PC-9 (cell line): ENCODE measurements around the gene TBC1D28. TPM values are rescaled to one million over a fixed set of nuclear protein-coding genes. Genes with fewer than 3 reads are reported as not detected.
"Not testable (repeated sequence)": the region's sequence is repeated elsewhere in the genome, so short reads cannot be mapped to it uniquely, and the experiment has no call there.

Experiments
- BruUV-seq: library from RNA; stranded (reverse); fragments of 400-500 nt; replicated peaks from 2 replicates; lab custom pipeline; 2021; lab: Mats Ljungman, UMichigan
- CTCF ChIA-PET: fragments of 300-600 bp; sonication (Branson Sonifier 250); formaldehyde crosslinking; loops from one replicate; lab custom pipeline; 2022; ENCODE audit warnings: antibody characterized with exemption; lab: Charles Lee
- POLR2A ChIA-PET: fragments of 300-600 bp; sonication (Branson Sonifier 250); formaldehyde crosslinking; loops from one replicate; lab custom pipeline; 2022; ENCODE audit warnings: antibody characterized with exemption; ENCODE audit not compliant: unreplicated experiment; lab: Charles Lee
- DNase-seq, 2 experiments: peaks; one replicate each; pipeline versions ENCODE4 v3.0.0 to v3.0.0-alpha.2; 2015 to 2022; ENCODE audit warnings: mixed read lengths in 1 of 2
- H2AFZ ChIP-seq: fragments of 200-600 bp; sonication (generic); 2 replicates; pipeline ENCODE4 v1.8.1; 2017; ENCODE audit warnings: antibody characterized with exemption
- H3F3A ChIP-seq: fragments of 200-600 bp; sonication (generic); 2 replicates; pipeline ENCODE4 v1.8.1; 2017; ENCODE audit warnings: antibody characterized with exemption, mild to moderate bottlenecking, low read depth; ENCODE audit not compliant: insufficient read depth
- H3K27ac ChIP-seq: fragments of 200-600 bp; sonication (generic); 2 replicates; pipeline ENCODE4 v1.6.1; 2016; ENCODE audit warnings: mixed run types
- H3K27me3 ChIP-seq: fragments of 200-600 bp; sonication (generic); 2 replicates; pipeline ENCODE4 v1.6.1; 2016; ENCODE audit warnings: low read depth, mixed run types; ENCODE audit not compliant: insufficient read depth
- H3K36me3 ChIP-seq: fragments of 200-600 bp; sonication (generic); 2 replicates; pipeline ENCODE4 v1.6.1; 2016; ENCODE audit warnings: low read depth, mixed run types
- H3K4me1 ChIP-seq: fragments of 200-600 bp; sonication (generic); replicated peaks from 2 replicates; pipeline ENCODE4 v1.6.1; 2016; ENCODE audit warnings: mixed run types; ENCODE audit not compliant: insufficient read depth
- H3K4me2 ChIP-seq: fragments of 200-600 bp; sonication (generic); 2 replicates; pipeline ENCODE4 v1.6.1; 2017; ENCODE audit warnings: mixed run types
- H3K4me3 ChIP-seq: fragments of 200-600 bp; sonication (generic); 2 replicates; pipeline ENCODE4 v1.6.1; 2016; ENCODE audit warnings: mixed run types
- H3K79me2 ChIP-seq: fragments of 200-600 bp; sonication (generic); 2 replicates; pipeline ENCODE4 v1.6.1; 2017; ENCODE audit warnings: low read depth, mixed run types
- H3K9me2 ChIP-seq: fragments of 200-600 bp; sonication (generic); 2 replicates; pipeline ENCODE4 v1.8.1; 2017; ENCODE audit warnings: mild to moderate bottlenecking; ENCODE audit not compliant: insufficient read depth
- H3K9me3 ChIP-seq: fragments of 200-600 bp; sonication (generic); 2 replicates; pipeline ENCODE4 v1.8.1; 2016; ENCODE audit warnings: low read depth; ENCODE audit not compliant: insufficient read depth
- H4K20me1 ChIP-seq: fragments of 200-600 bp; sonication (generic); 2 replicates; pipeline ENCODE4 v1.8.1; 2017; ENCODE audit not compliant: insufficient read depth
- CTCF ChIP-seq: fragments of 200-600 bp; sonication (generic); conservative IDR thresholded peaks from 2 replicates; pipeline ENCODE4 v1.6.1; 2017; ENCODE audit warnings: mixed run types, antibody characterized with exemption, mild to moderate bottlenecking, moderate library complexity
- EZH2 ChIP-seq: fragments of 200-600 bp; sonication (generic); IDR thresholded peaks from 2 replicates; pipeline ENCODE4 v1.8.0; 2017; ENCODE audit warnings: antibody characterized with exemption, low read depth
- intact Hi-C: fragments of 100-400 bp; cut with micrococcal nuclease; formaldehyde crosslinking; loops from one replicate; pipeline ENCODE4 v1.10.0; 2022; ENCODE audit not compliant: unreplicated experiment
- total RNA-seq: library from RNA; stranded (reverse); gene quantifications from 2 replicates; pipeline ENCODE4 v1.2.3, GENCODE V29; 2021

Gene TBC1D28
- total RNA-seq, 1 experiment from 2014 or later, result not detected

GRCh38 chr17:18636237-18636636 is 8.0 kb downstream of the TBC1D28 start:
- POLR2A ChIA-PET, BruUV-seq, H3K27me3 ChIP-seq, H3K36me3 ChIP-seq, H3K79me2 ChIP-seq, H2AFZ ChIP-seq, H3K4me1 ChIP-seq, H4K20me1 ChIP-seq, H3K9me3 ChIP-seq, intact Hi-C loops, H3F3A ChIP-seq, H3K4me3 ChIP-seq, DNase-seq, CTCF ChIA-PET, H3K27ac ChIP-seq, H3K4me2 ChIP-seq, H3K9me2 ChIP-seq: not testable (repeated sequence)

- H3K4me2 ChIP-seq, H3K4me3 ChIP-seq, H3K9me2 ChIP-seq, POLR2A ChIA-PET, intact Hi-C loops, H3K36me3 ChIP-seq, H3K9me3 ChIP-seq, H4K20me1 ChIP-seq, H2AFZ ChIP-seq, H3K27ac ChIP-seq, BruUV-seq, CTCF ChIA-PET, H3K27me3 ChIP-seq, H3F3A ChIP-seq, DNase-seq, H3K79me2 ChIP-seq, H3K4me1 ChIP-seq: not testable (repeated sequence)
Measured at GRCh38 chr17:18635773-18636172, 8.4 kb downstream of the TBC1D28 start.

GRCh38 chr17:18634550-18635263 is 9.5 kb downstream of the TBC1D28 start:
- H2AFZ ChIP-seq, BruUV-seq, H3F3A ChIP-seq, H4K20me1 ChIP-seq, H3K9me3 ChIP-seq, H3K4me1 ChIP-seq, H3K27me3 ChIP-seq, H3K79me2 ChIP-seq, H3K9me2 ChIP-seq, H3K4me2 ChIP-seq, H3K4me3 ChIP-seq, POLR2A ChIA-PET, H3K27ac ChIP-seq, H3K36me3 ChIP-seq, CTCF ChIA-PET, DNase-seq, intact Hi-C loops: not testable (repeated sequence)

GRCh38 chr17:18626152-18626870 is 17.9 kb downstream of the TBC1D28 start:
- ChIA-PET POLR2A (no interaction called here), CTCF (interaction anchor here (0.6 to 1.0 kb wide), 2 partner anchors 57 to 284 kb away, joined by 3 to 4 read pairs; no protein-coding TSS in a partner anchor)
- H3K79me2 ChIP-seq, result no peaks in the 10 kb centered on the region
- intact Hi-C loops, result no loop called here
- H3K36me3 ChIP-seq, result no peaks in the 10 kb centered on the region
- H3F3A ChIP-seq, result no peaks in the 10 kb centered on the region
- H4K20me1 ChIP-seq, result no peaks in the 10 kb centered on the region
- 0 out of 2 replicates have a peak, but pooled peaks cover 4% of the 10 kb centered on the region for H3K9me2 ChIP-seq
- no peaks in the 10 kb centered on the region; the same call in 1 of the 2 replicates for H3K4me1 ChIP-seq
- peak overlapping the region; percentile 29; the same call in 1 of the 2 replicates for H3K4me3 ChIP-seq
- no peaks in the 10 kb centered on the region; the same call in 1 of the 2 replicates for H3K9me3 ChIP-seq
- DNase-seq, result no peak
- H3K27ac ChIP-seq, result no peak overlapping the region
- peak overlapping the region; percentile 66 for H3K4me2 ChIP-seq
- TF ChIP-seq EZH2 (no peak), CTCF (no peak)
- H3K27me3 ChIP-seq, result no peaks in the 10 kb centered on the region
- BruUV-seq, result no TSS peak
- H2AFZ ChIP-seq, result peak overlapping the region; percentile 52; the same call in 1 of the 2 replicates
